HG03060 (cell line): ENCODE results near the gene MID1.
"Not testable (repeated sequence)": the region's sequence is repeated elsewhere in the genome, so short reads cannot be mapped to it uniquely, and the experiment has no call there.

Source experiments
- ATAC-seq: cut with Tn5 transposase; IDR thresholded peaks from one replicate; pipeline ENCODE4 v1.9.1; 2021; ENCODE audit warnings: low read depth, moderate number of reproducible peaks; ENCODE audit not compliant: unreplicated experiment

The MID1 gene

GRCh38 chrX:10617999-10618351 is 2.4 kb downstream of the MID1 start:
- no peak for ATAC-seq

DNA sequence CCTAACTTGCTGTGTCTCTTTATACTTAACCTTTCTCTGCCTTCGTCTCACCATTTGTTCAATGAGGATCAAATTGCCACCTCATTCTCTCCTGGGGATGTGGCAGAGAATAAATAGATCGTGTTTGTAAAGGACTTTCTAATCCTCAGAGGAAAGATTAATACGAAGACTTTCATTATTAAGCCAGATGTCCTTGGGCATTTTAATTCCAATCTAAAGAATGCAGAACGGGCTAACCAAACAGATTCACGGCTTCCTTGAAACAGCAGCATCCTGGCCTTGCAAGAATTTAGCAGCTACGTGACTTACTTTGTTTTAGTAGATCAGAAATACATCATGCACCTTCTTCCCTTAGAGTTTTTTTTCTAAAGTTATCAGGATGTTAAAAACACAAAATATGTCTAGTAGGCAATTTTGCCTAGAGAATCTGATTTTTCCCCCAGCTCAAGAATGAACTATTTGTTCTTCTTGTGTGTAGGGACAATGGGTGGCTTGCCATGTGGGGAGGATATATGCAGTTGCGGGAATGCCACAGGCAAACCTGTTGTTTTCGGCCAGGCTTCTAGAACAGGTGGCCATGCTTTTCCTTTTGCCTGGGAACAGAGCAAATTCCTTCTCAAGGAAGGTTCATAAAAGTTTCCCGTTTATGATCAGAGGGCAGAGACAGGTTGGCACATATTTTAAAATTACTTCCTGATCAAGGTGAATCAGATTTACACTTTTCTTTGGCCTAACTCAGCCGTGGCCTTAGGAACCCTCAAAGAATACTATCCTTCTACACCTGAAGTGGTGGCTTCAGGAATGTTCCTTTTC is 3.0 kb downstream of the MID1 start:
- no peak for ATAC-seq

DNA sequence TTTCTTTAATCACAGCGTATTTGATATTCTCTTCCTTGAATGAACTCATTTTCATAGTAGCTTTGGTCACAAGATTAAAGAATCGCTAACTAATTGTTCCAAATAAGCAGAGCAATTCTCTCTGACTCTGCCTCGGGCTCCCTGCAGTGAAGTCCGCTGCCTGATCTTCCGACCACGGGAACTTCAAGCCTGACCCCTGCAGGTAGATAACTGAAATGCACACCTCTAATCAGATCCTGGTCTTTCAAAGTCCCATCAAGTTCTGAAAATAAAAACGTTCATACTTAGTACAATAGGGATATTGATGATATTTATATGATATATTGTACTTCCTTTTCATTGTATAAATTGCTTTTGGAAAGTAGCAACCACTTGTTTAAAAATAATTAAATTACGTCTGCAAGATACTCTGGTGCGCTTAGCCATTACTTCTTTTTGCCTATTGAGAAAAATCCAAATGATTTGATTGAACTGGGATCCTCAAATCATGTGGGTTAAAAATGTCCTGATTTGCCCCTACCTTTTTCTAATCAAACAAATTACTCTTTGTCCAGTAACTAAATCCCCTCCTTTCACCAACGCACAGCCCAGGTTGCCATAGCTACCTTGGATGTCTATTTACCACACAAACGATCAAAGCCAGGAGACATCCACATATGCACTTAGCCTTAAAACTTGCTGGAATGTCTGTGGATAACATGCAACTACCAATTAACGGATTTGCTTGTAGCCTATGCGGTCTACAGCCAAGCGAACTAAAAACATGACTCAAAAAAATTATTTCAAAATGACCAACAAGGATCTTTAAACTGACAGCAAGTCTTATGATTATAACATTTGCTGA is 4.2 kb downstream of the MID1 start:
- ATAC-seq = no peak

DNA sequence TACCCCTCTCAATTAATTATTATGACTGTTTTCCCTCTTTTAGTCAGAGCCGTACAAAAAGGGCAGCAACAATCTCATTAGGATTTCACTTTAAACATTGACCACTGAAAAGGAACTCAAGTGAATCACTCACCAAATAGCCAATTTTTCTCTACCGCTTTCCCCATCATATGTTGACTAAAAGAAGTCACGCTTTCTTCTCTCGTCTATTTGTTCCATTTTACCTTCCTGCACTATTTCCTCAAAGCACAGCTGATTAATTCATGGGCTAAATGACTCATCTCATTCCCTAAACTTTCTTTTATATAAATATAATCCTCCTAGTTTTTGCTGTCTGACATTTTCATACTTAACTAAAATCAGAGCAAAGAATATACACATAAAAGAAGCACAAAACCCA is 8.2 kb downstream of the MID1 start:
- ATAC-seq = no peak

GRCh38 chrX:10611441-10612090 is 8.8 kb downstream of the MID1 start:
- ATAC-seq = no peak

- no peak for ATAC-seq
These were observed 12.3 kb downstream of the MID1 start for GRCh38 chrX:10608099-10608498.

DNA sequence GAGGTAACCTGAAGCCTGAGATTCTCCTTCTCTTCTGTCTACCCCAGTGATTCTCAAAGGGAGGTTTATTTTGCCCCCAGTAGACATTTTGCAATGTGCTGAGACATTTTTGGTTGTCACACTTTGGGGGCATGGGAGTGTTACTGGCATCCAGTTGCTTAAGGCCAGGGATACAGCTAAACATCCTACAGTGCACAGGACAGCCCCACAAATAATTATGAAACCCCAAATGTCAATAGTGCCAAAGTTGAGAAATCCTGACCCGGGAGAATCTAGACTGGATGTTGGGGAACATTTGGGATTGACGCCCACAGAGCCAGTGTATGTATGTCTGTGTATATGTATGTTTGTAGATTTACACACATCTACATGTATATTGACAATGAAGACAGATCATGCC is 13.2 kb downstream of the MID1 start:
- ATAC-seq = no peak

DNA sequence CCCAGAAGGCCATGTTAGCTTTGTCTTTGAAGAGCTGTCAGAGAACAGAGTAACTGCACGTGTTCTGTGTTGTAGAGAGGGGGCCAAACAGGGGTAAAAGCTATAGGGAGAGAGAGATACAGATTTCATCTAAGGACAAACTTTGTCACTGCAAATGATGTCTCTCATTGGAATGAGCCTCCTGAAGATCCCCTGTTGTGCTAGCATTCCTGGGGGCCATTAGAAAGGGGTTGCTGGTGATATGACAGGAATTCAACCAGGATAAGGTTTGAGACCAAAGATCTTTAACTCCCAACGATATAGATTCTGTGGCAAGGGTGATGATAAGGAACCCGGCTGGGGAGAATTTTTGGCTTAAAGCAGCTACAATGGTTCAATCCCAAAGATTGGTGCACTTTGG is 16.8 kb downstream of the MID1 start:
- no peak for ATAC-seq

GRCh38 chrX:10602646-10603045 is 17.7 kb downstream of the MID1 start:
- ATAC-seq = no peak

DNA sequence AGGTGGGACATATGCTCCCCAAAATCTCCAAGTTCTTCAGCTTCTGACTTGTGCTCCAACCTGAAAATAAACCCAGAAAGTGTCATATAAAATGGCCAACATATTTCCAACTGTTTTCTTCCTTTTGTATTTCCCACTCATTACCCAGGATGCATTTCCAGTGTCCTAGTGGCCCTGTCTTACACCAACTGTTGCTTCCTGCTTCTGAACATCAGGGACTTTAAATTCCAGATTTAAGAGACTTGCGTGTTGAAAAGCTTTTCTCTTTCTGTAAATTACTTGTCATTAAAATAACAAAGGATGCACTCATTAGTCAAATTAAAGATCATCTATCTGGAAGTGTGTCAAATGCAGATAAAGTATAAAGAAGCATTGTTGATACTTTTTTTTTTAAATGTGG is 19.9 kb downstream of the MID1 start:
- ATAC-seq = no peak

GRCh38 chrX:10598540-10598939 is 21.8 kb downstream of the MID1 start:
- ATAC-seq = no peak

GRCh38 chrX:10597871-10598270 is 22.5 kb downstream of the MID1 start:
- no peak for ATAC-seq

GRCh38 chrX:10591363-10592335 is 28.7 kb downstream of the MID1 start:
- ATAC-seq = no peak

DNA sequence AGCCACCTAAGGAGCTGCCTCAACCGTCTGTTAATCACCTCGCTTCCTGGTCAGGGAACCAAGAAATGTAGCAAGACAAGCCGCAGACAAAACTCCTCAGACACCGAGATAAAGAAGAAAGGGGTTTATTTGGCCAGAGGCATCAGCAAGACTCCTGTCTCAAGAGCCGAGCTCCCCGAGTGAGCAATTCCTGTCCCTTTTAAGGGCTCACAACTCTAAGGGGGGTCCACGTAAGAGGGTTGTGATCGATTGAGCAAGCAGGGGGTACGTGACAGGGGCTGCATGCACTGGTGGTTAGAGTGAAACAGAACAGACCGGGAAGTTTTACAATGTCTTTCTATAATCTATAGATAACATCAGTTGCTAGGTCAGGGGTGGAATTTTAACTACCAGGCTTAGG is 30.6 kb downstream of the MID1 start:
- not testable (repeated sequence) for ATAC-seq

GRCh38 chrX:10589098-10589497 is 31.3 kb downstream of the MID1 start:
- ATAC-seq = no peak

DNA sequence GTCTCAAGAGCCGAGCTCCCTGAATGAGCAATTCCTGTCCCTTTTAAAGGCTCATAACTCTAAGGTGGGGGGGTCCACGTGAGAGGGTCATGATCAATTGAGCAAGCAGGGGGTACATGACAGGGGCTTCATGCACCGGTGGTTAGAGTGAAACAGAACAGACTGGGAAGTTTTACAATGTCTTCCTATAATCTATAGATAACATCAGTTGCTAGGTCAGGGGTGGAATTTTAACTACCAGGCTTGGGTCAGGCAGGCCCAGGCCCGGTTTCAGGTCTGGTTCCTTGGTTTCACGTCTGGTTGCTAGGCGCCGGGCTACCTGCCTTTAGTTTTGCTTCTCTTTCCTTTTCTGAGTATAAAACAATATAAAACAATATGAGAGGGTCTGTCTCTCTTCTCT is 35.5 kb downstream of the MID1 start:
- ATAC-seq = not testable (repeated sequence)

DNA sequence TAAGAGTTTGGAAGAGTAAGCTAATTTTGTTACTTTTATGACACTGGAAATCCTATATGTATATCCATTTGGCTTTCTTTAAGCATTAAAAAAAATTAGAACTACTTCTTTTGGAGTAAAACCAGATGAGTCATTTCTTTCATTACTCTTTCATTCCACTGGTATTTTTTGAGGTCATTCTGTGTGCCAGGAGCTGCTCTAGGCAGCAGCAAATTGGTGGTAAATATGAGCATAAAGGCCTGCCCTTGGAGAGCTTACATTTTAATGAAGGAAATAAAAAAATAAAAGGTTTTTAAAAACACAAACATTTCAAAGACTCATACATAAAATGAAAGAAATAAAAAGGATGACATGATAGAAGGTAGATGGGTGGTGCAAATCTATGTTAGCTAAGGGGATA is 37.4 kb downstream of the MID1 start:
- ATAC-seq = no peak

DNA sequence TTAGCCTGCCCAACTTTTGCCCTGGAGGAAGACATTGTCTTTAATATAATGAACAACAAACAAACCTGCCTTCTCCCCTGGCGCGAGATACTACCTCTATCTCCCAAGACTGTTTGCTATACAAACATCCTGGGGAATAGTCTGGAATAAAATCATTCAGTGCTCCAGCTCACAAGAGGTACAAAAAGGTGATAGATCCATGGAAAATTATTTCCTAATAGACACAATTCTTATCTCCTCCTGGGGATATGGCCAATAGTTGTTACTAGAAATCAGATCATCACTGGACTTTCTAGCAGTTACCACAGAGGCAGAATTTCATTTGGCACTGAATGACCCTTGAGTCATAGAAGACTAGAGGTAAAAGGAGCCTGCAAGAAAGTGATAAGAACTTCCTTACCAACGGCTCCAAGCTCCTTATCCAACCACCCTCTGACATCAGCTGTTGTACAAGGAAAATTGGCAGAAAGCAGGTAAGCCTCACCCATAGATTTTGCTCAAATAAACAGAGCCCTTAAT is 38.1 kb downstream of the MID1 start:
- no peak for ATAC-seq

DNA sequence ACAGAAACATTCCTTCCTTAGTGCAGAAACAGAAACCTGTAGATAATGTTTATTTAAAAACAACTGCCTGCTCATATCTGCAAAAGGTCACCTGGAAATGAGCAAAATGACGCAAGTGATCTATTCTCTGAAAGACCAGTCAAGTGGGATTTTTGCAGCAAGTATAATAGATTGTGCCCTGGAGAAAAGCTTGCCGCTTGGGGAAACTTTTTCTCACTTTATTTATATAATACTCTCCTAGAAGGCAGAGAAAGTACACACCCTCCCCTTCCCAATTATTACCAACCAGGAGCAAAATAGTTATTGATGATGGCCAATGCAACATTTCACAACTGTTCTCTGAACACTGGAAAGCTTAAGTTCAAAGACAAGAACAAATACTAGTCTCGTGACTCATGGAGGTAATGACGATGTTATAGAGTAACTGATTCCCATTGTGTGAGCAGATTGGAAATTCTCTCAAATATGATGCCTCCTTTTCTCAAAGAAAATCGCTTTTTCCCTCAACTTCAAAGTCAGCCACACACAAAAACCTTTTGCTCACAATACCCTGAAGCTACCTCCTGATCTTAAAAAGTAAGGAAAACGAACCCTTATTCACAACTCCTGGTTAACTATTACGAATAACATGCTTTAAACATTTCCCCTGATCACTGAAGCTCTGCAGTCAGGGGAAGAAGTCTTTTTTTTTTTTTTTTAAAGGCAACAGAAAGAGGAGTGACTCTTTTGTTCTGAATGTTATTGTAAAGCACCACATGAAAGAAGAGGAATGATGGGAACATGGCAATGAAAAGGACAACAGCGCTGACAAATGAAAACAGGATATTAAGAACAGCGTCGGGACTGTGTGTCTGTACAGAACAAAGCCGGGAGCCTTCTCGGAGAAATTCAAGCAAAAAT is 41.0 kb downstream of the MID1 start:
- ATAC-seq = no peak
